Adrenal gland (tissue), 5 donors: ENCODE results near the gene DDAH2.

Experiments used
- POLR2A ChIP-seq, 2 donors: fragments of 450-650 bp; IDR thresholded peaks; one replicate each; pipeline ENCODE4 v1.6.1; 2017; ENCODE audit warnings: antibody characterized with exemption in 2 of 2, mild to moderate bottlenecking in 2 of 2, moderate library complexity in 1 of 2
- TF ChIP-seq, protein P1 (sequence below), 6 experiments: fragments of 450-650 bp in 4 of 6; fragments of 200-600 bp in 2 of 6; sonication (generic) in 1 of 6; IDR thresholded peaks; 1 replicate in 5 of 6; 2 replicates in 1 of 6; pipeline versions ENCODE4 v1.5.1 to v1.8.0; 2016 to 2021; ENCODE audit warnings: antibody characterized with exemption in 6 of 6, mild to moderate bottlenecking in 2 of 6, moderate library complexity in 1 of 6
- donor health status: DM: no; HTN: no; CAD: no.

DNA sequence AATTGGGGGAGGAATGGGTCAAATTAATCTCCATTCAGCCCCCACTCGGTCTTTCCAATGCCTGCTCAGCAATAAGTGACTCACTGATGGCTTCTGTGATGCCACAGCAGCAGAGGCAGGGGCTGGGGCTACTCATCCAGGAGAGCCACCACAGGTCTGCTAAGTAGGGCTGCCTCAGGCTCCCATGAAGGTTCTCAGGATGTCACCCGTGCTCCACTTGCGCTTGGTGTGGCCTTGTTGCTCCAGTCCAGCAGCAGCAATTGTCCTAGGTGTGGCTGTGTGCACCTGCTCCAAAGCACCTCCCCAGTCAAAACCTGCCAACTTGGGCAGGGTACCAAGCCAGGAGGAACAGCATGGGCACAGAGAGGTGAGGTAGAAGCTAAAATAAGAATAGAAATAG is 6.9 kb downstream of the DDAH2 start:
- TF ChIP-seq, protein P1, sequence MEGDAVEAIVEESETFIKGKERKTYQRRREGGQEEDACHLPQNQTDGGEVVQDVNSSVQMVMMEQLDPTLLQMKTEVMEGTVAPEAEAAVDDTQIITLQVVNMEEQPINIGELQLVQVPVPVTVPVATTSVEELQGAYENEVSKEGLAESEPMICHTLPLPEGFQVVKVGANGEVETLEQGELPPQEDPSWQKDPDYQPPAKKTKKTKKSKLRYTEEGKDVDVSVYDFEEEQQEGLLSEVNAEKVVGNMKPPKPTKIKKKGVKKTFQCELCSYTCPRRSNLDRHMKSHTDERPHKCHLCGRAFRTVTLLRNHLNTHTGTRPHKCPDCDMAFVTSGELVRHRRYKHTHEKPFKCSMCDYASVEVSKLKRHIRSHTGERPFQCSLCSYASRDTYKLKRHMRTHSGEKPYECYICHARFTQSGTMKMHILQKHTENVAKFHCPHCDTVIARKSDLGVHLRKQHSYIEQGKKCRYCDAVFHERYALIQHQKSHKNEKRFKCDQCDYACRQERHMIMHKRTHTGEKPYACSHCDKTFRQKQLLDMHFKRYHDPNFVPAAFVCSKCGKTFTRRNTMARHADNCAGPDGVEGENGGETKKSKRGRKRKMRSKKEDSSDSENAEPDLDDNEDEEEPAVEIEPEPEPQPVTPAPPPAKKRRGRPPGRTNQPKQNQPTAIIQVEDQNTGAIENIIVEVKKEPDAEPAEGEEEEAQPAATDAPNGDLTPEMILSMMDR (IDR thresholded peaks at IDR 0.05) = no peak
- TF ChIP-seq POLR2A (IDR thresholded peaks at IDR 0.05) = no peak
